Natural killer cell (primary cell): ENCODE measurements around the gene DAB2IP. TPM values are rescaled to one million over a fixed set of nuclear protein-coding genes. Genes with fewer than 3 reads are reported as not detected.

Source experiments
- ATAC-seq, 3 donors: fragments of 150-1000 bp in 2 of 3; fragments of 200-7000 bp in 1 of 3; cut with Tn5 transposase; 1 replicate in 1 of 3; 2 replicates in 2 of 3; pipeline ENCODE4 v1.10.0; 2021; ENCODE audit warnings: mild to moderate bottlenecking in 2 of 3, moderate library complexity in 2 of 3
- DNase-seq, 2 donors: peaks; one replicate each; pipeline versions ENCODE4 v3.0.0 to v3.0.0-alpha.2; 2013 to 2021; ENCODE audit warnings: mixed read lengths in 1 of 2
- H3K27ac ChIP-seq: one replicate; pipeline ENCODE4 v1.5.1; 2013; ENCODE audit warnings: mild to moderate bottlenecking, low read length
- H3K27me3 ChIP-seq: one replicate; pipeline ENCODE4 v1.6.1; 2013; ENCODE audit warnings: low read length; ENCODE audit not compliant: control insufficient read depth, insufficient read depth
- H3K36me3 ChIP-seq: one replicate; pipeline ENCODE4 v1.6.1; 2013; ENCODE audit warnings: low read length; ENCODE audit not compliant: control insufficient read depth, insufficient read depth
- H3K4me1 ChIP-seq: one replicate; pipeline ENCODE4 v1.6.1; 2013; ENCODE audit warnings: low read length; ENCODE audit not compliant: control insufficient read depth, insufficient read depth
- H3K4me3 ChIP-seq: one replicate; pipeline ENCODE4 v1.5.1; 2013; ENCODE audit warnings: low read length
- H3K9me3 ChIP-seq: one replicate; pipeline ENCODE4 v1.6.1; 2013; ENCODE audit warnings: low read length; ENCODE audit not compliant: control insufficient read depth, insufficient read depth
- H3K27ac Mint-ChIP-seq, 2 donors: one replicate each; pipeline ENCODE4 v1.8.0; 2022; ENCODE audit warnings: mild to moderate bottlenecking in 2 of 2, mixed read lengths in 2 of 2, moderate library complexity in 1 of 2
- H3K27me3 Mint-ChIP-seq, 2 donors: one replicate each; pipeline ENCODE4 v1.8.0; 2022; ENCODE audit warnings: low read depth in 2 of 2, mixed read lengths in 2 of 2
- H3K36me3 Mint-ChIP-seq: one replicate; pipeline ENCODE4 v1.8.0; 2022; ENCODE audit warnings: mixed read lengths
- H3K4me1 Mint-ChIP-seq, 2 donors: one replicate each; pipeline ENCODE4 v1.8.0; 2022; ENCODE audit warnings: mixed read lengths in 2 of 2
- H3K4me3 Mint-ChIP-seq: one replicate; pipeline ENCODE4 v1.8.0; 2022; ENCODE audit warnings: mild to moderate bottlenecking, moderate library complexity, mixed read lengths
- H3K9me3 Mint-ChIP-seq, 2 donors: one replicate each; pipeline ENCODE4 v1.8.0; 2022; ENCODE audit warnings: mixed read lengths in 2 of 2
- WGBS: methylation state at CpG from one replicate; pipeline ENCODE4 v1.1.7; 2013; ENCODE audit warnings: missing lambda C conversion rate; ENCODE audit not compliant: insufficient coverage; 5-methylcytosine and 5-hydroxymethylcytosine counted together
- intact Hi-C: fragments of 100-400 bp; cut with micrococcal nuclease; formaldehyde crosslinking; loops from one replicate; pipeline ENCODE4 v1.14.2; 2022
- total RNA-seq, 4 donors: library from RNA; stranded (reverse); fragments of 120-200 nt in 1 of 4; gene quantifications; one replicate each; pipeline versions ENCODE4 v1.2.3 to v1.2.4, GENCODE V29; 2013 to 2022
- TF ChIP-seq, protein P1 (sequence below): fragments of 200-600 bp; IDR thresholded peaks from one replicate; pipeline ENCODE4 v1.8.0; 2022; ENCODE audit warnings: antibody characterized with exemption

Gene DAB2IP
- total RNA-seq, 3 donors from 2014 or later (not counting 1 experiment from before 2014, with no cell fraction given): 0.19 to 2.5 TPM; not detected in 1

DNA sequence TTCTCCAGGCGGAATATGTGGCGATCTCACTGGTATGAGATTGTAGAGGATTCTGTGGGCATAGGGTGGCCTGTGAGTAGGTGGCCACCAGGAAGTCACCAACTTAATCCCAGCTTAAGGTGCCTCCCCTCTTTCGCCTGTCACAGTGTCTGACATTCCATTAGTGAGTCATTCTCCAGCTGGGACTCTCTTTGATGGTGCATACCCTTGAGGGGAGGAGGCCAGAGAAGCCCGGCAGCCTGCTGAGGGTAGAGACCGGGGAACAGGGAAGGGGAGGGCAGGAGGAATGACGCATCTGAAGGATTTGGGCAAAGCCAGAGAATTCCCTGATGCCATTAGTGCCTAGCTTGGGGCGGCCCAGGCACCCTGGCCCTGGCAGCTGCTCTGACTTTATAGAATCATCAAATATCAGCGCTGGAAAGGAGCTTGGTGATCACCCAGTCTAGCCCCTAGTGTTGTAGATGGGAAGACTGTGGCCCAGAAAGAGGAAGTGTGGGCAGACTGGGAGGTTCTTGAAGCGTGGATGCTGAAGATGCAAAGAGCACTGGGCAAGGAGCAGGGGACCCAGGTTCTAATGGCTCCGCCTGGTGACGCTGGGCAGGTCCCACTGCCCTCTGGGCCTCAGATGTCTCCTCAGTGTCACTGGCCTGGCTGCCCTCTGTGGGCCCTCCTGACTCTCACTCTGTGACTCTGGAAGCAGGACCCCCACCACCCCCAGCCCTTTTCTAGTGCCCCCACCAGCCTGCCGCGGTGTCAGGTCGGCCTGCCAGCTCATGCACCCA lies 41.4 kb downstream of the DAB2IP start:
- Histone ChIP-seq H3K4me1 (no peaks in the 10 kb centered on the region), H3K36me3 (no peaks in the 10 kb centered on the region), H3K27ac (no peak overlapping the region), H3K27me3 (peaks cover 17% of the 10 kb centered on the region), H3K9me3 (no peaks in the 10 kb centered on the region), H3K4me3 (no peak overlapping the region)
- intact Hi-C loops: no loop called here
- TF ChIP-seq, protein P1, sequence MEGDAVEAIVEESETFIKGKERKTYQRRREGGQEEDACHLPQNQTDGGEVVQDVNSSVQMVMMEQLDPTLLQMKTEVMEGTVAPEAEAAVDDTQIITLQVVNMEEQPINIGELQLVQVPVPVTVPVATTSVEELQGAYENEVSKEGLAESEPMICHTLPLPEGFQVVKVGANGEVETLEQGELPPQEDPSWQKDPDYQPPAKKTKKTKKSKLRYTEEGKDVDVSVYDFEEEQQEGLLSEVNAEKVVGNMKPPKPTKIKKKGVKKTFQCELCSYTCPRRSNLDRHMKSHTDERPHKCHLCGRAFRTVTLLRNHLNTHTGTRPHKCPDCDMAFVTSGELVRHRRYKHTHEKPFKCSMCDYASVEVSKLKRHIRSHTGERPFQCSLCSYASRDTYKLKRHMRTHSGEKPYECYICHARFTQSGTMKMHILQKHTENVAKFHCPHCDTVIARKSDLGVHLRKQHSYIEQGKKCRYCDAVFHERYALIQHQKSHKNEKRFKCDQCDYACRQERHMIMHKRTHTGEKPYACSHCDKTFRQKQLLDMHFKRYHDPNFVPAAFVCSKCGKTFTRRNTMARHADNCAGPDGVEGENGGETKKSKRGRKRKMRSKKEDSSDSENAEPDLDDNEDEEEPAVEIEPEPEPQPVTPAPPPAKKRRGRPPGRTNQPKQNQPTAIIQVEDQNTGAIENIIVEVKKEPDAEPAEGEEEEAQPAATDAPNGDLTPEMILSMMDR: no peak
- ATAC-seq (no peak), DNase-seq (no peak)
- Mint-ChIP-seq H3K9me3 (no peaks in the 10 kb centered on the region), H3K4me3 (no peak overlapping the region), H3K4me1 (peaks cover 0 to 11% of the 10 kb centered on the region in 2 donors), H3K27me3 (peaks cover 16 to 23% of the 10 kb centered on the region in 2 donors), H3K36me3 (no peaks in the 10 kb centered on the region), H3K27ac (no peak overlapping the region)
- WGBS: 90% methylated on average over 14 of the region's 14 CpGs

DNA sequence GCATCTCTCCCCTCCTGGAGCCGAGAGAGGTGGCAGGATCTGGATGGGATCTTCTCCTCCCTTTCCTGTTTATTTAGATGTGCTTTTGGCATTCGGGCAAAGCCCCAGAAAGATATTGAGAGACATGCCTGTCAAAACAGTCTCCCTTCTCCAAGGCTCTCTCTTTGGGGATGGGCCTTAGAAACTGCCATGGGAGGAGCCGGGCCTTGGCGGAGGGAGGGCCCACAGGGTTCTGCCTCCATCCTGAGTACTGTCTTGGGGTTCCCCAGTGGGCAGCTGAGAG lies 41.9 kb downstream of the DAB2IP start:
- peaks cover 22% of the 10 kb centered on the region for H3K27me3 ChIP-seq
- Mint-ChIP-seq H3K9me3 (no peaks in the 10 kb centered on the region), H3K4me1 (peaks cover 0 to 11% of the 10 kb centered on the region in 2 donors), H3K27me3 (peaks cover 21 to 27% of the 10 kb centered on the region in 2 donors), H3K4me3 (no peak overlapping the region), H3K36me3 (no peaks in the 10 kb centered on the region), H3K27ac (no peak overlapping the region)
- H3K4me1 ChIP-seq: peaks cover 4% of the 10 kb centered on the region
- ATAC-seq (no peak), DNase-seq (no peak)
- H3K36me3 ChIP-seq: no peaks in the 10 kb centered on the region
- no peak overlapping the region for H3K4me3 ChIP-seq
- H3K9me3 ChIP-seq: no peaks in the 10 kb centered on the region
- intact Hi-C loops: no loop called here
- 93% methylated on average over 4 of the region's 4 CpGs for WGBS
- TF ChIP-seq, protein P1: no peak
- H3K27ac ChIP-seq: no peak overlapping the region

DNA sequence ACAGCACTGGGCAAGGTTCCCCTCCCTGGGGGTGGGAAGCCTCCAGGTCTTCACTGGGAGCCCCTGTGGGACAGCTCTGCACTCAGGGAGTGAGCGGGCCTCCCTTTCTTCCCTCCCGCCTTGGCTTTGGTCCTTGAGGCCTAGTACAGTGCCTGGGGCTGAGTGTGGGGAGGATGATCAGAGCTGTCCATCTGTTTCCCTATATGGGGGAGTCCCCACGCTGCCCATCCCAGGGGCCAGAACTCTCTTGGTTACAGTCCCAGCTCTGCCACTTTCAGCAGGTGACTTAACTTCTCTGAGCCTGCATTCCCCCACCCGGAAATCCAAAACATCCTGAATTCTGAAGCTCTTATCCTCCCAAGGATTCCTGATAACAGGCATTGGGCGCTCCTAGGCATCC lies 42.6 kb downstream of the DAB2IP start:
- ATAC-seq: no peak
- H3K27ac Mint-ChIP-seq: no peak overlapping the region
- WGBS: 87% methylated on average over 5 of the region's 5 CpGs
- no peak overlapping the region for H3K4me3 Mint-ChIP-seq
- no peaks in the 10 kb centered on the region for H3K36me3 Mint-ChIP-seq
- H3K4me1 Mint-ChIP-seq: peaks cover 0 to 11% of the 10 kb centered on the region in 2 donors
- no peaks in the 10 kb centered on the region for H3K36me3 ChIP-seq
- peaks cover 9% of the 10 kb centered on the region for H3K4me1 ChIP-seq
- H3K4me3 ChIP-seq: no peak overlapping the region
- peaks cover 25% of the 10 kb centered on the region for H3K27me3 ChIP-seq
- intact Hi-C loops: no loop called here
- no peak for DNase-seq
- TF ChIP-seq, protein P1: no peak
- H3K9me3 Mint-ChIP-seq: no peaks in the 10 kb centered on the region
- H3K27ac ChIP-seq: no peak overlapping the region
- H3K27me3 Mint-ChIP-seq: peaks cover 22 to 27% of the 10 kb centered on the region in 2 donors
- H3K9me3 ChIP-seq: no peaks in the 10 kb centered on the region

DNA sequence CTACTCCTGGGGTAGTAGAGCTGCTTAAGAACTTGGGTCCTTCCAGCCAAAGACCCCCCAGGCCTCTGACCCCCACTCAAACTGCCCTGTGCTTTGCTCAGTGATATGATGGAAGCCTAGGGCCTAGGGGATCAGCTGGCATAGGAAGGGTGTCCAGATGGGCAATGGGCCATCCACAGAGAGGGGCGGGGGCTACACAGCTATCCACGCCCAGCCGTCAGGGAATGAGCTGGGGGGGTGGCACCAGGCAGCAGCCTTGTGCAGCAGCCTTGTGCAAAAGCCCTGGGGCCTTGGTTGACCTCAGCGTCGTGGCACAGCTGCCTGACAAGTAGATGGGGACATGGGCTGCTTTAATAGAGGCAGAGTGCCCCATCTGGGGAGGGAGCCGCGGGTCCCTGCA lies 43.2 kb downstream of the DAB2IP start:
- Histone ChIP-seq H3K27me3 (peaks cover 26% of the 10 kb centered on the region), H3K27ac (no peak overlapping the region), H3K36me3 (no peaks in the 10 kb centered on the region), H3K4me3 (no peak overlapping the region), H3K4me1 (peaks cover 11% of the 10 kb centered on the region), H3K9me3 (no peaks in the 10 kb centered on the region)
- Mint-ChIP-seq H3K27ac (no peak overlapping the region), H3K4me3 (no peak overlapping the region), H3K4me1 (peaks cover 0 to 14% of the 10 kb centered on the region in 2 donors), H3K9me3 (no peaks in the 10 kb centered on the region), H3K27me3 (peaks cover 23 to 27% of the 10 kb centered on the region in 2 donors), H3K36me3 (no peaks in the 10 kb centered on the region)
- intact Hi-C loops: no loop called here
- ATAC-seq (no peak), DNase-seq (no peak)
- WGBS: 90% methylated on average over 7 of the region's 7 CpGs
- TF ChIP-seq, protein P1: no peak
